ENCODE data around the gene FHL1.
"Not testable (repeated sequence)": the region's sequence is repeated elsewhere in the genome, so short reads cannot be mapped to it uniquely, and the experiment has no call there.

Gene FHL1

GRCh38 chrX:136209016-136209738, 61.8 kb downstream of the FHL1 start:
- no peak for DNase-seq (ENCODE audit: low read depth, low spot score)

DNA sequence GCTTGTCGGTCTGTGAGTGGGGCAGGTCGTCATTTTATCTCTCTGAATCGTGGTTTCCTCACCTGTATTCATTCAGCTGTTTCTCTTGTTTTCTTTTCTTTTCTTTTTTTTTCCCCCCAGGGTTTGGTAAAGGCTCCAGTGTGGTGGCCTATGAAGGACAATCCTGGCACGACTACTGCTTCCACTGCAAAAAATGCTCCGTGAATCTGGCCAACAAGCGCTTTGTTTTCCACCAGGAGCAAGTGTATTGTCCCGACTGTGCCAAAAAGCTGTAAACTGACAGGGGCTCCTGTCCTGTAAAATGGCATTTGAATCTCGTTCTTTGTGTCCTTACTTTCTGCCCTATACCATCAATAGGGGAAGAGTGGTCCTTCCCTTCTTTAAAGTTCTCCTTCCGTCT, 62.4 kb downstream of the FHL1 start:
- DNase-seq (ENCODE audit: low read depth, low spot score), result no peak

- DNase-seq (ENCODE audit: low read depth, low spot score), result no peak
These were observed 62.9 kb downstream of the FHL1 start for GRCh38 chrX:136210243-136210642.

DNA sequence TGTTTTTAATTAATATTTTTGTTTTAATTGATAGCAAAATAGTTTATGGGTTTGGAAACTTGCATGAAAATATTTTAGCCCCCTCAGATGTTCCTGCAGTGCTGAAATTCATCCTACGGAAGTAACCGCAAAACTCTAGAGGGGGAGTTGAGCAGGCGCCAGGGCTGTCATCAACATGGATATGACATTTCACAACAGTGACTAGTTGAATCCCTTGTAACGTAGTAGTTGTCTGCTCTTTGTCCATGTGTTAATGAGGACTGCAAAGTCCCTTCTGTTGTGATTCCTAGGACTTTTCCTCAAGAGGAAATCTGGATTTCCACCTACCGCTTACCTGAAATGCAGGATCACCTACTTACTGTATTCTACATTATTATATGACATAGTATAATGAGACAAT, 63.5 kb downstream of the FHL1 start:
- DNase-seq (ENCODE audit: low read depth, low spot score), result no peak

DNA sequence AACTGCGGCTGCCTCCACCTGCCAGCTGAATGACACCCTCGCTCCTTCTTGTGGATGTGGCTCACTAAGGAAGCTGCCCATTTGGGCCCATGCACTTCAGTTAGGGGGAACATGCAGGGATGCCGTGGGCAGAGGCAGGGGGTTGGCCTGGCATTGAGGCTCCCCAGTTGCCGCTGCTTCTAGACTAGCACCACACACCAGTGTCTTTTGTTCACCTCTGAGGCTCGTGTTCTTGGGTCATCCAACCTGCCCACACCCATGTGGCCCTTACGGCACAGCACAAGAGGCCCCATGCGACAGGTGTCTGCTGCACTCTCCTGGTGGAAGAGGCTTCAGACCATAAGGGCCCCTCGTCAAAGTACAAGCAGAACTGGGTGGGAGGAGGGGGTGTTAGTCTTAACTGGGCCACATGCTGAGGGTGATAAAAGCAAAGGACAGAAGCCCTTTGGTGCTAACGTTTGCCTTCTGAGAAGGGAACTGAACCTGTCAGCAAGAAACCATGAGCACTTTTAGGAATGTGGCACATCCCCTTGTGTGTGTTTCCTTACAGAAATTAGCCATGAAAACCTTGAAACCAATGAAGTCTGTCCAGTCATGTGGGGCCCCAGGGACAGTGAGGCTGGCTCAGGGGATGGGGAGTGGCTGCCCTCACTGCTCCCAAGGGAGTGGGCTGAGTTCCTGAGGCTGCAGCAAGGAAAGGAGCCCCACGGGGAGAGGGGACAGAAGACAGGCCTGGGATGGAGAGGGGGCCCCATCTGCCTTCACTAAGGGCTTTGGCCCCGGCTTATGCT, 64.6 kb downstream of the FHL1 start:
- no peak for DNase-seq (ENCODE audit: low read depth, low spot score)

- no peak for DNase-seq (ENCODE audit: low read depth, low spot score)
These were observed 65.3 kb downstream of the FHL1 start for GRCh38 chrX:136212557-136213111.

DNA sequence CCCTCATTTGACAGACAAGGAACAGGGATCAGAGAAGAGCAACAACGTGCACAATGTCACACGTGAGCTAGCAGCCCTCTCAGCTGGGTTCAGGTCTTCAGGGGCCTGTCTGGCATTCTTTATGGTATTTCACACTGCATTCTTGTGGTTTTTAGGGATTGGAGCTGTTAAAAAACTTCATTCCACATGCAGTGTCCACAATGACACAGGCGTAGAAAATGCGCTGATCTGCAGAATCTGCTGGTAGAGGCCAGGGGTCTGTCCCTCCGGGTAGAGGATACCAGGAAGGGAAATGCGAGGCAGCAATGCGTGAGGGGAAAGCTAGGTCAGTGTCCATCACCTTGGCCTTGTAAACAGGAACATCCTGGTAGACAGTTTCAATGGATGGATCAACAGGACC, 67.2 kb downstream of the FHL1 start:
- DNase-seq (ENCODE audit: low read depth, low spot score), result no peak

DNA sequence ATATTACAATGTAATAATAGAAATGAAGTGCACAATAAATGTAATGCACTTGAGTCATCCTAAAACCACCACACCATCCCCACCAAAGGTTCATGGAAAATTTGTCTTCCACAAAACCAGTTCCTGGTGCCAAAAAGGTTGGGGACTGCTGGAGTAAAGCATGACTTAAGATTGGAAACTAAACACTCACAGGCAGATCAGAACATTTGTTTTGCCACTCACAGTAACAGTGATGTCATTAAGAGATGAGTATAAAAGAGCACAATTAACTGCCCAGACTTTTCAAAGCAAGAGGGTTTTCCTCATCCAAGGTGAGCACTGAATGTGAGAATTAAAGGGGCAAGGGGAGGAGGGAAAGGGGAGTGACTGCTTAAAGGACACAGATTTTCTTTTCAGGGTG, 68.2 kb downstream of the FHL1 start:
- no peak for DNase-seq (ENCODE audit: low read depth, low spot score)

GRCh38 chrX:136219893-136220292, 72.6 kb downstream of the FHL1 start:
- no peak for DNase-seq (ENCODE audit: low read depth, low spot score)

DNA sequence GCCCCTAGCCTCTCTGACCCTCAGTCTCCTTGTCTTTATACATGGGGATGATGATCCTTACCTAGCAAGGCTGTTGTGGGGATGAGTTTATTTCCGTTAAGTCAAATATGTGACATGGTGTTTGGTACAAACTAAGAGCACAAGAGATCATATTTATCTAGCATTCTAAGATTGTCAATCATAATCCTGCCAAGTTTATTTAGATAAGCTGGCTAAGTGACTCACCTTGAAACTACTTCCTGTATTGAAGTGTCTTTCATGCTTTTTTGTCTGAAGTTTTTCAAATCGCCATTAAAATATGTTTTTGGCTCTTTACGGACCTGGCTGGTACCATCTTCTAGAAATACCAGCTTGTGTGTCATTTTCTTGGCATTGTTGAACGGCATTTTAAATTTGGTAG, 73.2 kb downstream of the FHL1 start:
- no peak for DNase-seq (ENCODE audit: low read depth, low spot score)

- no peak for DNase-seq (ENCODE audit: low read depth, low spot score)
These were observed 73.6 kb downstream of the FHL1 start for GRCh38 chrX:136220951-136221350.

GRCh38 chrX:136221851-136222513, 74.6 kb downstream of the FHL1 start:
- DNase-seq (ENCODE audit: low read depth, low spot score), result no peak

GRCh38 chrX:136227074-136227473, 79.7 kb downstream of the FHL1 start:
- no peak for DNase-seq (ENCODE audit: low read depth, low spot score)

- DNase-seq (ENCODE audit: low read depth, low spot score), result no peak
These were observed 80.9 kb downstream of the FHL1 start for GRCh38 chrX:136227948-136228838.

- no peak for DNase-seq (ENCODE audit: low read depth, low spot score)
These were observed 81.5 kb downstream of the FHL1 start for GRCh38 chrX:136228839-136229207.

- no peak for DNase-seq (ENCODE audit: low read depth, low spot score)
These were observed 89.7 kb downstream of the FHL1 start for GRCh38 chrX:136237074-136237473.

DNA sequence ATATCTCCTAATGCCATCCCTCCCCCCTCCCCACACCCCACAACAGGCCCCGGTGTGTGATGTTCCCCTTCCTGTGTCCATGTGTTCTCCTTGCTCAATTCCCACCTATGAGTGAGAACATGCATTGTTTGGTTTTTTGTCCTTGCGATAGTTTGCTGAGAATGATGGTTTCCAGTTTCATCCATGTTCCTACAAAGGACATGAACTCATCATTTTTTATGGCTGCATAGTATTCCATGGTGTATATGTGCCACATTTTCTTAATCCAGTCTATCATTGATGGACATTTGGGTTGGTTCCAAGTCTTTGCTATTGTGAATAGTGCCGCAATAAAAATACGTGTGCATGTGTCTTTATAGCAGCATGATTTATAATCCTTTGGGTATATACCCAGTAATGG, 90.5 kb downstream of the FHL1 start:
- not testable (repeated sequence) for DNase-seq (ENCODE audit: low read depth, low spot score)

- DNase-seq (ENCODE audit: low read depth, low spot score), result no peak
These were observed 98.9 kb downstream of the FHL1 start for GRCh38 chrX:136246201-136246600.

GRCh38 chrX:136250191-136251040, 103.1 kb downstream of the FHL1 start:
- no peak for DNase-seq (ENCODE audit: low read depth, low spot score)
